ENCODE data around the gene ANHX. TPM values are rescaled to one million over a fixed set of nuclear protein-coding genes. Genes with fewer than 3 reads are reported as not detected.
"Not testable (repeated sequence)": the region's sequence is repeated elsewhere in the genome, so short reads cannot be mapped to it uniquely, and the experiment has no call there.

The ANHX gene
- not detected for total RNA-seq

DNA sequence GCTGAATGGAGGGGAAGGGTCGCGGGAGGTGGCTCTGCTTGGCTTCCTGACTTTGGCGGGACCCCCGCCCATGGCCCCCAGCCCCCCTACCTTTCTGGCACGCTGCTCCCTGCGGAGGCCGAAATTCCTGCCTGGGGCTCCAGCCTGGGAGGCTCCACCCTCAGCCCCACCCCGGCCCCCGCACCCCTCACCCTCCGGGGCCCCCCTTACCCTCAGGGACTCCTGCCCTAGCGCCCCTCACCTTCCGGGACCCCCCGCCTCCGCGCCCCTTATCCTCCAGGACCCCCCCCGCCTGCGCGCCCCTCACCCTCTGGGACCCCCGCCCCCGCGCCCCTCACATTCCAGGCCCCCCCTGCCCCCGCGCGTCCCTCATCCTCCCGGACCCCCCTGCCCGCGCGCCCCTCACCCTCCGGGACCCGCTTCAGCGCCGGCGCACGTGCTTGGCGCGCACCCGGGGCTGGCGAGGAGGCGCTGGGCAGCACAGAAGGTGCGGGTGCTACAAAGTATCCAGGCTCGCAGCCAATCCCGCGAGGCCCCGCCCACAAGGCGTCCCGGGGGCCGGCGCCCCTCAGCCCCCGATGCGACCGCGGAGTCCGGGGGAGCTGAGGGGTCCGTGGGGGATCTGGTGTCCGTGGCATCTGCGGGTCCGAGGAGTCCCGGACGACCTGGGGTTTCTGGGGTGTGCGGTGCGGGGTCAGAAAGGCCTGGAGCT is at the start of gene ANHX:
Gene ANHX, minus strand, starts transcription at position 477 of the 712 bp plus-strand sequence. CDS start 1,521 bp downstream, outside the sequence.
- Histone ChIP-seq H3K36me3 (no peaks in the 10 kb centered on the region), H3K9me3 (peaks cover 0 to 8% of the 10 kb centered on the region in 2 donors), H3K27me3 (no peaks in the 10 kb centered on the region), H3K4me3 (no peak within 1 kb of the TSS), H3K4me1 (no peaks in the 10 kb centered on the region), H3K27ac (no peak within 1 kb of the TSS)
- no peak for TF ChIP-seq CTCF (IDR thresholded peaks at IDR 0.05)
- intact Hi-C loops (cut with DNase I), result no loop called here
- no peak for DNase-seq (ENCODE audit: low spot score in 2 of 2)

DNA sequence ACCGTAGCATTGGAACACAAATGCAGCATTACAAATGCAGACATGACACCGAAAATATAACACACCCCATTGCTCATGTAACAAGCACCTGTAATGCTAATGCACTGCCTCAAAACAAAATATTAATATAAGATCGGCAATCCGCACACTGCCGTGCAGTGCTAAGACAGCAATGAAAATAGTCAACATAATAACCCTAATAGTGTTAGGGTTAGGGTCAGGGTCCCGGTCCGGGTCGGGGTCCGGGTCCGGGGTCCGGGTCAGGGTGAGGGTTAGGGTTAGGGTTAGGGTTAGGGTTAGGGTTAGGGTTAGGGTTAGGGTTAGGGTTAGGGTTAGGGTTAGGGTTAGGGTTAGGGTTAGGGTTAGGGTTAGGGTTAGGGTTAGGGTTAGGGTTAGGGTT is 29.0 kb upstream of the ANHX start:
- H3K9me3 ChIP-seq; H3K4me3 ChIP-seq; H3K27me3 ChIP-seq; H3K27ac ChIP-seq; DNase-seq (ENCODE audit: low spot score in 2 of 2); intact Hi-C loops (cut with DNase I); H3K36me3 ChIP-seq; H3K4me1 ChIP-seq: not testable (repeated sequence)

- Histone ChIP-seq H3K27ac (no peak overlapping the region), H3K4me3 (no peak overlapping the region), H3K36me3 (no peaks in the 10 kb centered on the region), H3K27me3 (no peaks in the 10 kb centered on the region), H3K9me3 (no peaks in the 10 kb centered on the region), H3K4me1 (no peaks in the 10 kb centered on the region)
- intact Hi-C loops (cut with DNase I), result no loop called here
- no peak for TF ChIP-seq CTCF (IDR thresholded peaks at IDR 0.05)
- no peak for DNase-seq (ENCODE audit: low spot score in 2 of 2)
These were observed 28.5 kb upstream of the ANHX start for GRCh38 chr12:133264173-133264572.

GRCh38 chr12:133256321-133256720 is 20.6 kb upstream of the ANHX start:
- Histone ChIP-seq H3K4me1 (no peaks in the 10 kb centered on the region), H3K9me3 (peaks cover 0 to 11% of the 10 kb centered on the region in 2 donors), H3K4me3 (no peak overlapping the region), H3K27ac (no peak overlapping the region), H3K27me3 (no peaks in the 10 kb centered on the region), H3K36me3 (no peaks in the 10 kb centered on the region)
- TF ChIP-seq CTCF (IDR thresholded peaks at IDR 0.05), result no peak
- no peak for DNase-seq (ENCODE audit: low spot score in 2 of 2)
- intact Hi-C loops (cut with DNase I), result no loop called here

GRCh38 chr12:133255833-133256232 is 20.2 kb upstream of the ANHX start:
- H3K4me1 ChIP-seq; intact Hi-C loops (cut with DNase I); DNase-seq (ENCODE audit: low spot score in 2 of 2); H3K27me3 ChIP-seq; H3K4me3 ChIP-seq; H3K36me3 ChIP-seq; H3K27ac ChIP-seq: not testable (repeated sequence)
- peaks cover 0 to 11% of the 10 kb centered on the region in 2 donors for H3K9me3 ChIP-seq

DNA sequence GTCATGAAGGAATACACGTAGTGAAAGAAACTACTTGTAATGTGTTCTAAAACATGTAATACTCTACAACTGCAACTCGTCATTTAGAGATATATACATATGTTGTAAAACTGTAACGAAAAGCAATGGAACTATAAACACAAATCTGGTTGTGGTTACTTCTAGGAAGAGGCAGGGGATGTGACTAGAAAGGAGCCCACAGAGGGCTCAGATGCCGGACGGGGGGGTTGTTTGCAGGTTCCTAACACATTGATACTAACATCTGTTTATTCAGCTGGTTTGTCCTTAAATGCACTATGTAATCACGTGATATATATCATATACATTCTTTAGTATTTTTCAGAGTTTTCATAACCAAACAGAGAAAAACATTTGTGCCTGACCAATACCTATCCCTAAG is 16.1 kb upstream of the ANHX start:
- H3K27me3 ChIP-seq, result no peaks in the 10 kb centered on the region
- H3K4me3 ChIP-seq, result no peak overlapping the region
- no peak for TF ChIP-seq CTCF (IDR thresholded peaks at IDR 0.05)
- no peak for DNase-seq (ENCODE audit: low spot score in 2 of 2)
- no peaks in the 10 kb centered on the region for H3K4me1 ChIP-seq
- intact Hi-C loops (cut with DNase I), result no loop called here
- H3K36me3 ChIP-seq, result no peaks in the 10 kb centered on the region
- H3K27ac ChIP-seq, result no peak overlapping the region
- H3K9me3 ChIP-seq, result peaks cover 0 to 11% of the 10 kb centered on the region in 2 donors

- no peak for DNase-seq (ENCODE audit: low spot score in 2 of 2)
- no peaks in the 10 kb centered on the region for H3K36me3 ChIP-seq
- no peak overlapping the region for H3K4me3 ChIP-seq
- no peak overlapping the region for H3K27ac ChIP-seq
- H3K9me3 ChIP-seq, result peaks cover 0 to 8% of the 10 kb centered on the region in 2 donors
- no peak for TF ChIP-seq CTCF (IDR thresholded peaks at IDR 0.05)
- H3K4me1 ChIP-seq, result no peaks in the 10 kb centered on the region
- no peaks in the 10 kb centered on the region for H3K27me3 ChIP-seq
- intact Hi-C loops (cut with DNase I), result no loop called here
These were observed 879 bp upstream of the ANHX start for GRCh38 chr12:133236556-133236955.

Data from ascending aorta (tissue), 2 donors.